CD8-positive, alpha-beta memory T cell (primary cell): Measurements from ENCODE around the gene CBLC. TPM values are rescaled to one million over a fixed set of nuclear protein-coding genes. Genes with fewer than 3 reads are reported as not detected.
"Not testable (repeated sequence)": the region's sequence is repeated elsewhere in the genome, so short reads cannot be mapped to it uniquely, and the experiment has no call there.

ENCODE experiments used
- CTCF ChIA-PET: fragments of 350-600 bp; sonication (Branson Sonifier 250); formaldehyde crosslinking; loops from one replicate; lab custom pipeline; 2021; ENCODE audit warnings: antibody characterized with exemption; lab: Charles Lee
- POLR2A ChIA-PET: fragments of 350-600 bp; sonication (Branson Sonifier 250); formaldehyde crosslinking; loops from one replicate; lab custom pipeline; 2021; ENCODE audit warnings: antibody characterized with exemption; lab: Charles Lee
- DNase-seq, 5 donors: peaks; one replicate each; pipeline versions ENCODE4 v3.0.0 to v3.0.0-alpha.2; 2020 to 2022; ENCODE audit warnings: mixed read lengths in 1 of 5
- H3K27ac ChIP-seq: one replicate; pipeline ENCODE4 v1.7.0; 2013; ENCODE audit warnings: low read depth, mild to moderate bottlenecking, low read length, moderate library complexity
- H3K27me3 ChIP-seq: 2 replicates; pipeline ENCODE4 v1.7.0; 2013; ENCODE audit warnings: low read length, mild to moderate bottlenecking; ENCODE audit not compliant: insufficient read depth, poor library complexity, severe bottlenecking
- H3K36me3 ChIP-seq: 2 replicates; pipeline ENCODE4 v1.7.0; 2013; ENCODE audit warnings: mild to moderate bottlenecking, low read length, moderate library complexity; ENCODE audit not compliant: insufficient read depth
- H3K4me1 ChIP-seq: 2 replicates; pipeline ENCODE4 v1.7.0; 2013; ENCODE audit warnings: mild to moderate bottlenecking, low read length, moderate library complexity; ENCODE audit not compliant: insufficient read depth
- H3K4me3 ChIP-seq: 2 replicates; pipeline ENCODE4 v1.7.0; 2013; ENCODE audit warnings: mild to moderate bottlenecking, low read length
- H3K9me3 ChIP-seq: 2 replicates; pipeline ENCODE4 v1.7.0; 2013; ENCODE audit warnings: mild to moderate bottlenecking, low read length
- H3K27ac Mint-ChIP-seq, 8 donors: one replicate each; pipeline ENCODE4 v1.8.0; 2020 to 2021; ENCODE audit warnings: mixed read lengths in 8 of 8, mild to moderate bottlenecking in 6 of 8, inconsistent platforms in 3 of 8, moderate library complexity in 3 of 8
- H3K27me3 Mint-ChIP-seq, 2 donors: one replicate each; pipeline ENCODE4 v1.8.0; 2020 to 2021; ENCODE audit warnings: mixed read lengths in 2 of 2, mild to moderate bottlenecking in 1 of 2, moderate library complexity in 1 of 2
- H3K36me3 Mint-ChIP-seq, 3 donors: one replicate each; pipeline ENCODE4 v1.8.0; 2020 to 2021; ENCODE audit warnings: mixed read lengths in 3 of 3, inconsistent platforms in 1 of 3, mild to moderate bottlenecking in 1 of 3
- H3K4me1 Mint-ChIP-seq, 3 donors: one replicate each; pipeline ENCODE4 v1.8.0; 2020 to 2021; ENCODE audit warnings: mixed read lengths in 3 of 3, inconsistent platforms in 1 of 3, mild to moderate bottlenecking in 1 of 3
- H3K4me3 Mint-ChIP-seq, 7 donors: one replicate each; pipeline ENCODE4 v1.8.0; 2020 to 2021; ENCODE audit warnings: mixed read lengths in 7 of 7, mild to moderate bottlenecking in 6 of 7, moderate library complexity in 4 of 7, inconsistent platforms in 2 of 7
- H3K9me3 Mint-ChIP-seq, 5 donors: one replicate each; pipeline ENCODE4 v1.8.0; 2020 to 2022; ENCODE audit warnings: mixed read lengths in 5 of 5, mild to moderate bottlenecking in 3 of 5, moderate library complexity in 2 of 5, inconsistent platforms in 1 of 5
- polyA plus RNA-seq: library from polyadenylated mRNA; unstranded; fragments of 300-500 nt; fragmentation: Illumina TruSeq; gene quantifications from one replicate; pipeline ENCODE4 v1.2.3, GENCODE V29; 2021
- total RNA-seq, 2 experiments: library from RNA; stranded (reverse); gene quantifications; one replicate each; pipeline ENCODE4 v1.2.3, GENCODE V29; 2021

The CBLC gene
- total and polyA plus RNA-seq, 3 experiments from 2014 or later: not detected

DNA sequence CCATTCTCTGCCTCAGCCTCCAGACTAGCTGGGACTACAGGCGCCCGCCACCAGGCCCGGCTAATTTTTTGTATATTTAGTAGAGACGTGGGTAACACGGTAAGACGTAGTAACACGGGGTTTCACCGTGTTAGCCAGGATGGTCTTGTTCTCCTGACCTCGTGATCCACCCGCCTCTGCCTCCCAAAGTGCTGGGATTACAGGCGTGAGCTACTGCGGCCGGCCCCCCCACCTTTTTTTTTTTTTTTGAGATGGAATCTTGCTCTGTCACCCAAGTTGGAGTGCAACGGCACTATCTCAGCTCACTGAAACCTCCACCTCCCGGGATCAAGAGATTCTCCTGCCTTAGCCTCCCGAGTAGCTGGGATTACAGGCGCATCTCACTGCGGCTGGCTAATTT, 5.5 kb upstream of the CBLC start:
- H3K4me1 Mint-ChIP-seq: peaks cover 11 to 31% (median 29%) of the 10 kb centered on the region in 3 donors
- H3K27me3 Mint-ChIP-seq, H3K36me3 Mint-ChIP-seq, H3K36me3 ChIP-seq, H3K27ac Mint-ChIP-seq, H3K9me3 ChIP-seq, DNase-seq, H3K4me1 ChIP-seq, H3K27ac ChIP-seq, H3K4me3 ChIP-seq, H3K27me3 ChIP-seq, H3K9me3 Mint-ChIP-seq, POLR2A ChIA-PET, H3K4me3 Mint-ChIP-seq: not testable (repeated sequence)
- CTCF ChIA-PET: interaction anchor here (1.5 to 10.4 kb wide), 7 partner anchors 12 to 180 kb away, joined by 3 to 299 read pairs (median 15); partner anchors contain the start of gene BCL3

DNA sequence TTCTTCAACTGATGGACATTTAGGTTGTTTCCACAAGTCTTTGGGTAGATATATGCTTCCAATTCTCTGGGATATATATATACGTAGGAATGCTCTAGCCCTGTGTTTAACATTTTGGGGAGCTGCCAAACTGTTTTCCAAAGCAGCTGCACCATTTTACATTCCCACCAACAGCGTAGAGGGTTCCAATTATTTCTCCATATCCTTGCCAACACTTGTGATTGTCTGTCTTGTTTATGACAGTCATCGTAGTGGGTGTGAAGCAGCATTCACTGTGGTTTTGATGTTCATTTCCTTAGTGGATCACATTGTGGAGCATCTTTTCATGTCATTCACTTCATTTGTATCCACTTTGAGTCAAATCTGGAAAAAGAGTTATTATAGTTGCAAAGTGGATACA, 4.7 kb upstream of the CBLC start:
- Mint-ChIP-seq H3K36me3 (no peaks in the 10 kb centered on the region), H3K27me3 (peaks cover 0 to 5% of the 10 kb centered on the region in 2 donors), H3K9me3 (peaks cover 0 to 2% (median 0%) of the 10 kb centered on the region in 5 donors), H3K27ac (peak overlapping the region in 1 of 8 donors; percentile 45), H3K4me3 (no peak overlapping the region), H3K4me1 (peaks cover 10 to 22% (median 21%) of the 10 kb centered on the region in 3 donors)
- CTCF ChIA-PET: interaction anchor here (1.6 to 10.4 kb wide), 3 partner anchors 11 to 83 kb away, joined by 7 to 299 read pairs (median 50); no protein-coding TSS in a partner anchor
- Histone ChIP-seq H3K4me3 (no peak overlapping the region), H3K27me3 (no peaks in the 10 kb centered on the region), H3K9me3 (no peaks in the 10 kb centered on the region), H3K4me1 (peaks cover 8% of the 10 kb centered on the region), H3K27ac (no peak overlapping the region), H3K36me3 (no peaks in the 10 kb centered on the region)
- POLR2A ChIA-PET: no interaction called here
- no peak for DNase-seq

DNA sequence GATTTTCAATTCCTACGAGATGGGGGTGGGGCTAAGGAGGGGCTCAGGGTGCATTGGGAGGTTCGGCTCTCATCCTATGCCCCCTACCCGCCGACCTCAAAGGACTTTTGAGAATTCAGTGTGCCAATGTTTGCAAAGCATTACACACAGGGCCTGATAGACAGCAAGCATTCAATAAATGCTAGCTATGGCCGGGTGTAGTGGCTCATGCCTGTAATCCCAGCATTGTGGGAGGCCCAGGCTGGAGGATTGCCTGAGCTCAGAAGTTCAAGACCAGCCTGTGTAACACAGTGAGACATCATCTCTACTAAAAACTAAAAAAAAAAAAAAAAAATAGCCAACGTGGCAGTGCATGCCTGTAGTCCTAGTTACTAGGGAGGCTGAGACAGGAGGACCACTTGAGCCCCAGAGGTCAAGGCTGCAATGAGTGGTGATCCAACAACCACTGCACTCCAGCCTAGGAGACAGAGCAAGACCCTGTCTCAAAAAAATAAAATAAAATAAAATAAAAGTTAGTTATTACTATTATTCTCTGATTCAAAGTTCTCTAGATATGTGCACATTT, 1.9 kb upstream of the CBLC start:
- H3K27me3 Mint-ChIP-seq: peaks cover 4 to 8% of the 10 kb centered on the region in 2 donors
- H3K27ac ChIP-seq: no peak overlapping the region
- no peak overlapping the region for H3K27ac Mint-ChIP-seq
- CTCF ChIA-PET: interaction anchor here (2.1 kb wide), 1 partner anchor 52 kb away, joined by 16 read pairs; no protein-coding TSS in a partner anchor
- H3K4me3 Mint-ChIP-seq: no peak overlapping the region
- POLR2A ChIA-PET: no interaction called here
- H3K4me1 ChIP-seq: no peaks in the 10 kb centered on the region
- no peaks in the 10 kb centered on the region for H3K27me3 ChIP-seq
- H3K4me3 ChIP-seq: no peak overlapping the region
- no peaks in the 10 kb centered on the region for H3K36me3 ChIP-seq
- no peaks in the 10 kb centered on the region for H3K9me3 ChIP-seq
- H3K9me3 Mint-ChIP-seq: peaks cover 0 to 2% (median 0%) of the 10 kb centered on the region in 5 donors
- no peaks in the 10 kb centered on the region for H3K36me3 Mint-ChIP-seq
- H3K4me1 Mint-ChIP-seq: peaks cover 1 to 2% (median 2%) of the 10 kb centered on the region in 3 donors
- DNase-seq: no peak

DNA sequence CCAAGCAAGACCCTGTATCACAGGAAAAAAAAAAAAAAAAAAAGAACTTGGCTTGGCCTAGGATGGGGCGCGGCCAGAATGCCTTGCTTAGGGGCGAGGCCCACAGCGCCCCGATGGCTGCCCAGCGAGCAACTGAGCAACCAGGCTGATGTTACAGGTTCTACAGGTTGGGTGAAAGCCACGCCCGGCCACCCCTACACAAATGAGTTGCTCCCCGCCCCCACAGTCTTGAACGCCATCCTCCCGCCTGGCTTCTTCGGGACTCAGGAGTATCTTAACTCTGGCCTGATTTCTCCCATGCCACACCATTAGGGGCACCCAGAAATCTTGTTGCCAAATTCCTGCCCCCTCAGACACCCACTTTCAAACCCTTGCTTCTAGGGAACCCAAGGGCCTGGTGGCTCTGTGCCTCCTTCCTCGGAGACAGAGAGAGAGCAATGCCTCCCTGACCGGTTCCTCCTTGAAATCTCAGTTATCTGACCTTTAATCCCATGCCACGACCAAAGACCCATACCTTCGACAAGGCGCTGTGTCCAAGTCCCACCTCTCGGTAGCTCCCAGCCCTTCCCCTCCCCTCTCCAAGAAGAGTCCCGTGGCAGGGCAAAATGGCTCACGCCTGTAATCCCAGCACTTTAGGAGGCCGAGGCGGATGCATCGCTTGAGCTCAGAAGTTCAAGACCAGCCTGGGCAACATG, 1.1 kb upstream of the CBLC start:
- Histone ChIP-seq H3K27me3 (no peaks in the 10 kb centered on the region), H3K9me3 (no peaks in the 10 kb centered on the region), H3K4me3 (no peak overlapping the region), H3K4me1 (no peaks in the 10 kb centered on the region), H3K36me3 (no peaks in the 10 kb centered on the region), H3K27ac (no peak overlapping the region)
- ChIA-PET CTCF (interaction anchor here (2.1 kb wide), 1 partner anchor 53 kb away, joined by 16 read pairs; no protein-coding TSS in a partner anchor), POLR2A (no interaction called here)
- Mint-ChIP-seq H3K9me3 (peaks cover 0 to 2% (median 0%) of the 10 kb centered on the region in 5 donors), H3K27me3 (peaks cover 4 to 10% of the 10 kb centered on the region in 2 donors), H3K4me1 (no peaks in the 10 kb centered on the region), H3K4me3 (no peak overlapping the region), H3K27ac (no peak overlapping the region), H3K36me3 (no peaks in the 10 kb centered on the region)
- DNase-seq: no peak

DNA sequence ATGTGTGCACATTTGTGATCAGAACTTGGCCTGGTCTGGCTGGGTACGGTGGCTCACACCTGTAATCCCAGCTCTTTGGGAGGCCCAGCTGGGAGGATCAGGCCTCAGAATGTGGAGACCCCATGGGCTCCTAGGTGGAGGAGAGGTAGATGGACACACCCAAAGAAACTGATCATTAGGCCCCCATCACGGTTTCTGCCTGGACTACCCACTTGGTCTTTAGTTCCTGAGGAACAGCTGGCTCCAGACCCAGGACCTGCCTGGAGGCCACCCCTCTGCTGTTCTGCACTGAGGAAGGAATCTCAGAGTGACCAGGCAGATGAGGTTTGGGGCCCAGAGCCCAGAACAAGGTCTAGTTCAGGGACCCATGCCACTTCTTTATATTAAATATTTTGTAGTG, 1.5 kb downstream of the CBLC start:
- peaks cover under 1 to 2% (median under 1%) of the 10 kb centered on the region in 3 donors for H3K4me1 Mint-ChIP-seq
- Histone ChIP-seq H3K27me3 (no peaks in the 10 kb centered on the region), H3K27ac (no peak overlapping the region), H3K4me1 (no peaks in the 10 kb centered on the region), H3K4me3 (no peak overlapping the region), H3K36me3 (no peaks in the 10 kb centered on the region), H3K9me3 (no peaks in the 10 kb centered on the region)
- ChIA-PET CTCF (interaction anchor here (2.9 kb wide), 1 partner anchor 55 kb away, joined by 9 read pairs; no protein-coding TSS in a partner anchor), POLR2A (no interaction called here)
- H3K36me3 Mint-ChIP-seq: no peaks in the 10 kb centered on the region
- DNase-seq: no peak
- peaks cover 0 to 2% (median 0%) of the 10 kb centered on the region in 5 donors for H3K9me3 Mint-ChIP-seq
- H3K27ac Mint-ChIP-seq: no peak overlapping the region
- H3K4me3 Mint-ChIP-seq: no peak overlapping the region
- H3K27me3 Mint-ChIP-seq: peaks cover 12% of the 10 kb centered on the region in 2 donors

DNA sequence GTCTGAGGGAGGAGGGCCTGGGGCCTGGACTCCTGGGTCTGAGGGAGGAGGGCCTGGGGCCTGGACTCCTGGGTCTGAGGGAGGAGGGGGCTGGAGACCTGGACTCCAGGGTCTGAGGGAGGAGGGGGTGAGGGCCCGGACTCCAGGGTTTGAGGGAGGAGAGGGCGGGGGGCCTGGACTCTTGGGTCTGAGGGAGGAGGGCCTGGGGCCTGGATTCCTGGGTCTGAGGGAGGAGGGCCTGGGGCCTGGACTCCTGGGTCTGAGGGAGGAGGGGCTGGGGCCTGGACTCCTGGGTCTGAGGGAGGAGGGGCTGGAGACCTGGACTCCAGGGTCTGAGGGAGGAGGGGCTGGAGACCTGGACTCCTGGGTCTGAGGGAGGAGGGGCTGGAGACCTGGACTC, 4.0 kb downstream of the CBLC start:
- H3K27ac Mint-ChIP-seq, DNase-seq, H3K36me3 Mint-ChIP-seq, H3K4me3 ChIP-seq, POLR2A ChIA-PET, H3K4me1 ChIP-seq, H3K27ac ChIP-seq, H3K27me3 ChIP-seq, H3K4me3 Mint-ChIP-seq, H3K36me3 ChIP-seq, H3K4me1 Mint-ChIP-seq, H3K9me3 Mint-ChIP-seq, H3K9me3 ChIP-seq: not testable (repeated sequence)
- H3K27me3 Mint-ChIP-seq: peaks cover 9 to 18% of the 10 kb centered on the region in 2 donors
- CTCF ChIA-PET: interaction anchor here (2.9 kb wide), 1 partner anchor 58 kb away, joined by 9 read pairs; no protein-coding TSS in a partner anchor

DNA sequence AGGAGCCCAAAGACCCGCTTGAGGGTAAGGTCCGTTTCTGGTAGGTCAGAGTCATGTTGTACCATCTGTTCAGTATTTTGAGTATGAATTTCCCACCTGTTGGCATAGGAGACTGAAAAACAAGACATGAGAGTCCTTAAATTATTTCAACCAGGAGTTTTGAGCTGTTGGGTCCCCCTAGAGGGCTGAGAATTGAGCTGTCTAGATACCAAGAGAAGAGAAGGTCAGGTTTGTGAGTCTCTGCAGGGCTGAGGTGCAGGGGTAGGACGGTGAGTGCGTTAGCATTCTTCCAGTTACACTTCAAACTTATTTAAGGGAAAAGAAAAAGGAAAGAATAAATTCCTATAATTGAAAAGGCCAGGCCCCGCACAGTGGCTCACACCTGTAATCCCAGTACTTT, 5.0 kb downstream of the CBLC start:
- no peak overlapping the region for H3K4me3 ChIP-seq
- ChIA-PET CTCF (interaction anchor here (1.4 kb wide), 1 partner anchor 59 kb away, joined by 9 read pairs; no protein-coding TSS in a partner anchor), POLR2A (no interaction called here)
- H3K4me1 Mint-ChIP-seq: peaks cover 6% of the 10 kb centered on the region in 3 donors
- H3K4me3 Mint-ChIP-seq: no peak overlapping the region
- no peak for DNase-seq
- no peaks in the 10 kb centered on the region for H3K36me3 ChIP-seq
- no peaks in the 10 kb centered on the region for H3K36me3 Mint-ChIP-seq
- H3K4me1 ChIP-seq: peaks cover 3% of the 10 kb centered on the region
- no peak overlapping the region for H3K27ac Mint-ChIP-seq
- H3K9me3 ChIP-seq: no peaks in the 10 kb centered on the region
- H3K27ac ChIP-seq: no peak overlapping the region
- H3K9me3 Mint-ChIP-seq: no peaks in the 10 kb centered on the region
- H3K27me3 Mint-ChIP-seq: peaks cover 6 to 18% of the 10 kb centered on the region in 2 donors
- no peaks in the 10 kb centered on the region for H3K27me3 ChIP-seq

DNA sequence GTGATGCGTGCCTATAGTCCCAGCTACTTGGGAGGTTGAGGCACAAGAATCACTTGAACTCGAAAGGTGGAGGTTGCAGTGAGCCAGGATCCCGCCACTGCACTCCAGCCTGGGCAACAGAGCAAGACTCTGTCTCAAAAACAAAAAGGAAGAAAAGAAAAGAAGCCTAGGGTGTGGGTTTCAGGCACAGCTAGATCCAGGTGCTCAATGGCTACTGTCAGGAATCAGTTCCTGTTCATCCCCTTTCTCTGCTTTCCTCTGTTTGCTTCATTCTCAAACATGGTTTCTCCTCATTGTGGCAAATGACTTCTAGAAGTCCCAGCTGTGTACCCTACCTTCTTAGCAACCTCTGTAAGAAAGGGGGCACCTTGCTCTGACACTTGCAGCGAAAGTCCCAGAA, 5.9 kb downstream of the CBLC start:
- CTCF ChIA-PET: interaction anchor here (1.0 to 1.6 kb wide), 5 partner anchors 12 to 60 kb away, joined by 3 to 9 read pairs (median 6); no protein-coding TSS in a partner anchor
- DNase-seq: no peak
- H3K4me1 ChIP-seq: peaks cover 3% of the 10 kb centered on the region
- no peaks in the 10 kb centered on the region for H3K27me3 ChIP-seq
- H3K27me3 Mint-ChIP-seq: peaks cover 6 to 18% of the 10 kb centered on the region in 2 donors
- H3K4me1 Mint-ChIP-seq: peaks cover 6% of the 10 kb centered on the region in 3 donors
- H3K4me3 ChIP-seq: no peak overlapping the region
- H3K9me3 Mint-ChIP-seq: no peaks in the 10 kb centered on the region
- no peak overlapping the region for H3K27ac ChIP-seq
- H3K36me3 ChIP-seq: no peaks in the 10 kb centered on the region
- H3K4me3 Mint-ChIP-seq: no peak overlapping the region
- H3K9me3 ChIP-seq: no peaks in the 10 kb centered on the region
- H3K27ac Mint-ChIP-seq: peak overlapping the region in 1 of 8 donors; percentile 73
- POLR2A ChIA-PET: no interaction called here
- H3K36me3 Mint-ChIP-seq: no peaks in the 10 kb centered on the region
